ENCODE data around the gene GCC1. TPM values are rescaled to one million over a fixed set of nuclear protein-coding genes. Genes with fewer than 3 reads are reported as not detected.

GCC1 gene
- total RNA-seq, 1 experiment from 2014 or later = 25.2 TPM

DNA sequence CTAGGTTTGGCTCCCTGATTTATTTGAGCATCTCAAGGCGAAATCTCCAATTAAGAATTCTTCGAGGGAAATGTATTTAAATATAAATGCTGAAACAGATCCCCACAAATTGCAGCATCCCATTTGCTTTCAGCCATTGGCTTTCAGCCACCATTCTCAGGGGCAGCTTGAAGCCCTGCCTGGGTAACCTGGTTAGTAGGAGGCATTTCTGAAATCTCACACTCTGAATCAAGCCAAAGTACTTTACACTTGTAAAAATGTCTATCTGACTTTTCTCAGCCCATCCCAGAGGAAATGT, 49.1 kb downstream of the GCC1 start:
- intact Hi-C loops (cut with micrococcal nuclease; ENCODE audit: unreplicated experiment) = no loop called here
- ChIA-PET POLR2A (ENCODE audit: unreplicated experiment) (no interaction called here), CTCF (no interaction called here)
- BruUV-seq (replicated peaks) = no TSS peak
- Histone ChIP-seq H3K36me3 (ENCODE audit: low read depth) (no peaks in the 10 kb centered on the region), H4K20me1 (ENCODE audit: insufficient read depth) (no peaks in the 10 kb centered on the region), H2AFZ (no peak overlapping the region), H3K79me2 (ENCODE audit: low read depth) (no peaks in the 10 kb centered on the region), H3K27ac (no peak overlapping the region), H3K27me3 (ENCODE audit: insufficient read depth, low read depth) (peaks cover 38% of the 10 kb centered on the region), H3K9me2 (ENCODE audit: insufficient read depth) (no peaks in the 10 kb centered on the region), H3K4me1 (replicated peaks; ENCODE audit: insufficient read depth) (no peaks in the 10 kb centered on the region), H3K4me3 (no peak overlapping the region), H3K9me3 (ENCODE audit: insufficient read depth, low read depth) (no peaks in the 10 kb centered on the region), H3F3A (ENCODE audit: insufficient read depth, low read depth) (no peaks in the 10 kb centered on the region), H3K4me2 (no peak overlapping the region)
- TF ChIP-seq, protein P1, sequence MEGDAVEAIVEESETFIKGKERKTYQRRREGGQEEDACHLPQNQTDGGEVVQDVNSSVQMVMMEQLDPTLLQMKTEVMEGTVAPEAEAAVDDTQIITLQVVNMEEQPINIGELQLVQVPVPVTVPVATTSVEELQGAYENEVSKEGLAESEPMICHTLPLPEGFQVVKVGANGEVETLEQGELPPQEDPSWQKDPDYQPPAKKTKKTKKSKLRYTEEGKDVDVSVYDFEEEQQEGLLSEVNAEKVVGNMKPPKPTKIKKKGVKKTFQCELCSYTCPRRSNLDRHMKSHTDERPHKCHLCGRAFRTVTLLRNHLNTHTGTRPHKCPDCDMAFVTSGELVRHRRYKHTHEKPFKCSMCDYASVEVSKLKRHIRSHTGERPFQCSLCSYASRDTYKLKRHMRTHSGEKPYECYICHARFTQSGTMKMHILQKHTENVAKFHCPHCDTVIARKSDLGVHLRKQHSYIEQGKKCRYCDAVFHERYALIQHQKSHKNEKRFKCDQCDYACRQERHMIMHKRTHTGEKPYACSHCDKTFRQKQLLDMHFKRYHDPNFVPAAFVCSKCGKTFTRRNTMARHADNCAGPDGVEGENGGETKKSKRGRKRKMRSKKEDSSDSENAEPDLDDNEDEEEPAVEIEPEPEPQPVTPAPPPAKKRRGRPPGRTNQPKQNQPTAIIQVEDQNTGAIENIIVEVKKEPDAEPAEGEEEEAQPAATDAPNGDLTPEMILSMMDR (conservative IDR thresholded peaks at IDR 0.05) = no peak
- no peak for TF ChIP-seq EZH2 (IDR thresholded peaks at IDR 0.05; ENCODE audit: low read depth)
- DNase-seq = no peak

DNA sequence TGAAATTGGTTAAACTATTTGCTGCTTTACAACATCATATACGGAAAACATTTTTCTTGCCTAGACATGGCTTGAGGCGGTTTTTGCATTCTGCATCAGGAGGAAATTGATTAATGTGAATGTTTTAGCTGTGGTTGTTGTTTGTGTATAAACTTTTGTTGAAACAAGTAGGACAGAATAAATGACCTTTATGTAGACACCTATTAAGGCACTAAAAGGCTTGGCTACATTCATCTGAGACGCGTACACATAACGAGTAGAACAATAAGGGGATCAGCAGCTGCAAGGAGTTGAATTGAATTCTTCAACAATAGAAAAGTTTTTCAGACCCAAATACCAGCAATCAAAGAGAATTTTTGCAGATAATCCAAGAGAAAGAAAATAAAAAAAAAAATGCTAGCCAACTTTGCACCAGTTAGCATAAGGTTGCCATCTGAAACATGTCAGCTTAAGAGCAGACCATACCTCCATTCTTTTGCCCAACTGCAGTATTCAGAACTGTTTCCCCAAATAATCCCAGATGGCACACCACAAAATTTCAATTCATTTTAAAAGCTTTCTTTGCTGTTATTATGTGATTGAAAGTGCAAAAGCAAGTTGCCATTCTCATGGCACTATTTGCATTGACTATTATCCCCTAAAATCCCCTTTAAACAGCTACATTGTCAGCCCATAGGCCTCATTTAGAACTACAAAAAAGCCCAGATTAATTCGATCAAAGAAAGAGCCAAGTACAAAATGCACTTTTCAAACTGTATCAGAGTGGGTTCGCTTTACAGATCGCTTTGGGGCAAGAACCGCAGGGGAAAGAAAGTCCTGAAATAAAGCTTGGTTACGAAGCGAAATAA, 49.6 kb downstream of the GCC1 start:
- H3K79me2 ChIP-seq (ENCODE audit: low read depth) = no peaks in the 10 kb centered on the region
- CTCF ChIA-PET = no interaction called here
- no peak overlapping the region for H3K4me2 ChIP-seq
- H3K4me1 ChIP-seq (replicated peaks; ENCODE audit: insufficient read depth) = no peaks in the 10 kb centered on the region
- intact Hi-C loops (cut with micrococcal nuclease; ENCODE audit: unreplicated experiment) = no loop called here
- no TSS peak for BruUV-seq (replicated peaks)
- H2AFZ ChIP-seq = no peak overlapping the region
- H4K20me1 ChIP-seq (ENCODE audit: insufficient read depth) = no peaks in the 10 kb centered on the region
- no peaks in the 10 kb centered on the region for H3F3A ChIP-seq (ENCODE audit: insufficient read depth, low read depth)
- POLR2A ChIA-PET (ENCODE audit: unreplicated experiment) = no interaction called here
- H3K9me2 ChIP-seq (ENCODE audit: insufficient read depth) = no peaks in the 10 kb centered on the region
- H3K36me3 ChIP-seq (ENCODE audit: low read depth) = no peaks in the 10 kb centered on the region
- peaks cover 38% of the 10 kb centered on the region for H3K27me3 ChIP-seq (ENCODE audit: insufficient read depth, low read depth)
- TF ChIP-seq, protein P1 (conservative IDR thresholded peaks at IDR 0.05) = no peak
- no peak for DNase-seq
- H3K4me3 ChIP-seq = no peak overlapping the region
- no peak overlapping the region for H3K27ac ChIP-seq
- H3K9me3 ChIP-seq (ENCODE audit: insufficient read depth, low read depth) = no peaks in the 10 kb centered on the region

DNA sequence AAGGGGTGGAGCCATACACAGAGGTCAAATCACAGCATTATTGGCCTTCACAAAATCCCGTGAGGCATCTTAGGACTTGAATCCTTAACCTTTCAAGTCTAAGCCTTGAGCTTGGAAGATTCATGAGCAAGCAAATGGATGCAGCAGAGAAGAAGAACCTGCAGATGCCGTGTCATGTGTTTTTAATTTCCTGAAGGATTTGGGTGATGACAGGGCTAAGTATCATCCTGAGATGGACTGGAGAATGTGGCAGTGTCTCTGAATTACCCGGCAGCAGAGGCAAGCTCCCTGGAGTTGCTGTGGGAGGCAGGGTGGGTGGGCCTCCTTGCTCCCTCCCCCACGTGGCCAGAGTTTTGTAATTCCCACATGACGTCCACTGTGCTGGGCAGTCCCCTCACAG, 50.8 kb downstream of the GCC1 start:
- no peak for TF ChIP-seq EZH2 (IDR thresholded peaks at IDR 0.05; ENCODE audit: low read depth)
- TF ChIP-seq, protein P1 (conservative IDR thresholded peaks at IDR 0.05) = no peak
- ChIA-PET POLR2A (ENCODE audit: unreplicated experiment) (no interaction called here), CTCF (no interaction called here)
- intact Hi-C loops (cut with micrococcal nuclease; ENCODE audit: unreplicated experiment) = no loop called here
- Histone ChIP-seq H3F3A (ENCODE audit: insufficient read depth, low read depth) (no peaks in the 10 kb centered on the region), H3K4me3 (no peak overlapping the region), H3K9me3 (ENCODE audit: insufficient read depth, low read depth) (no peaks in the 10 kb centered on the region), H3K4me2 (no peak overlapping the region), H3K9me2 (ENCODE audit: insufficient read depth) (no peaks in the 10 kb centered on the region), H4K20me1 (ENCODE audit: insufficient read depth) (no peaks in the 10 kb centered on the region), H3K27me3 (ENCODE audit: insufficient read depth, low read depth) (peaks cover 34% of the 10 kb centered on the region), H2AFZ (no peak overlapping the region), H3K79me2 (ENCODE audit: low read depth) (no peaks in the 10 kb centered on the region), H3K4me1 (replicated peaks; ENCODE audit: insufficient read depth) (no peaks in the 10 kb centered on the region), H3K36me3 (ENCODE audit: low read depth) (no peaks in the 10 kb centered on the region), H3K27ac (no peak overlapping the region)
- no TSS peak for BruUV-seq (replicated peaks)
- DNase-seq = no peak

Measured in PC-9 (cell line).